Activated B cell treated with CpG ODN at 0.5 μM for 24 hours (primary cell): ENCODE results near the gene EIF5B. TPM values are rescaled to one million over a fixed set of nuclear protein-coding genes. Genes with fewer than 3 reads are reported as not detected.

ENCODE experiments used
- ATAC-seq: fragments of 200-7000 bp; cut with Tn5 transposase; one replicate; pipeline ENCODE4 v1.10.0; 2021; ENCODE audit warnings: low read depth, mild to moderate bottlenecking, moderate library complexity
- CTCF ChIA-PET: fragments of 350-600 bp; sonication (Branson Sonifier 250); formaldehyde crosslinking; loops from one replicate; lab custom pipeline; 2021; ENCODE audit warnings: antibody characterized with exemption; lab: Charles Lee
- POLR2A ChIA-PET: fragments of 350-600 bp; sonication (Branson Sonifier 250); formaldehyde crosslinking; loops from one replicate; lab custom pipeline; 2021; ENCODE audit warnings: antibody characterized with exemption; lab: Charles Lee
- DNase-seq: peaks from one replicate; pipeline ENCODE4 v3.0.0; 2022
- H3K27ac Mint-ChIP-seq: one replicate; pipeline ENCODE4 v1.8.0; 2020; ENCODE audit warnings: mixed read lengths
- H3K27me3 Mint-ChIP-seq: one replicate; pipeline ENCODE4 v1.8.0; 2021; ENCODE audit warnings: mixed read lengths
- H3K36me3 Mint-ChIP-seq: one replicate; pipeline ENCODE4 v1.8.0; 2021; ENCODE audit warnings: low read depth, mixed read lengths
- H3K4me1 Mint-ChIP-seq: one replicate; pipeline ENCODE4 v1.8.0; 2021; ENCODE audit warnings: mixed read lengths
- H3K4me3 Mint-ChIP-seq: one replicate; pipeline ENCODE4 v1.8.0; 2020; ENCODE audit warnings: mild to moderate bottlenecking, mixed read lengths
- H3K9me3 Mint-ChIP-seq: one replicate; pipeline ENCODE4 v1.8.0; 2020; ENCODE audit warnings: mixed read lengths
- intact Hi-C: fragments of 100-400 bp; cut with micrococcal nuclease; formaldehyde crosslinking; loops from one replicate; pipeline ENCODE4 v1.15.1; 2024
- total RNA-seq: library from RNA; stranded (reverse); gene quantifications from 2 replicates; pipeline ENCODE4 v1.2.3, GENCODE V29; 2022
- TF ChIP-seq, protein P1 (sequence below): fragments of 200-600 bp; IDR thresholded peaks from one replicate; pipeline ENCODE4 v1.8.0; 2022; ENCODE audit warnings: antibody characterized with exemption, mild to moderate bottlenecking

EIF5B gene
- total RNA-seq, 1 donor from 2014 or later: 55.0 TPM

- peaks cover 7% of the 10 kb centered on the region for H3K9me3 Mint-ChIP-seq
- intact Hi-C loops: no loop called here
- peaks cover 85% of the 10 kb centered on the region for H3K36me3 Mint-ChIP-seq
- DNase-seq: no peak
- POLR2A ChIA-PET: no interaction called here
- no peaks in the 10 kb centered on the region for H3K27me3 Mint-ChIP-seq
- TF ChIP-seq, protein P1, sequence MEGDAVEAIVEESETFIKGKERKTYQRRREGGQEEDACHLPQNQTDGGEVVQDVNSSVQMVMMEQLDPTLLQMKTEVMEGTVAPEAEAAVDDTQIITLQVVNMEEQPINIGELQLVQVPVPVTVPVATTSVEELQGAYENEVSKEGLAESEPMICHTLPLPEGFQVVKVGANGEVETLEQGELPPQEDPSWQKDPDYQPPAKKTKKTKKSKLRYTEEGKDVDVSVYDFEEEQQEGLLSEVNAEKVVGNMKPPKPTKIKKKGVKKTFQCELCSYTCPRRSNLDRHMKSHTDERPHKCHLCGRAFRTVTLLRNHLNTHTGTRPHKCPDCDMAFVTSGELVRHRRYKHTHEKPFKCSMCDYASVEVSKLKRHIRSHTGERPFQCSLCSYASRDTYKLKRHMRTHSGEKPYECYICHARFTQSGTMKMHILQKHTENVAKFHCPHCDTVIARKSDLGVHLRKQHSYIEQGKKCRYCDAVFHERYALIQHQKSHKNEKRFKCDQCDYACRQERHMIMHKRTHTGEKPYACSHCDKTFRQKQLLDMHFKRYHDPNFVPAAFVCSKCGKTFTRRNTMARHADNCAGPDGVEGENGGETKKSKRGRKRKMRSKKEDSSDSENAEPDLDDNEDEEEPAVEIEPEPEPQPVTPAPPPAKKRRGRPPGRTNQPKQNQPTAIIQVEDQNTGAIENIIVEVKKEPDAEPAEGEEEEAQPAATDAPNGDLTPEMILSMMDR: no peak
- H3K4me3 Mint-ChIP-seq: no peak overlapping the region
- ATAC-seq: no peak
- no peaks in the 10 kb centered on the region for H3K4me1 Mint-ChIP-seq
- CTCF ChIA-PET: no interaction called here
- H3K27ac Mint-ChIP-seq: no peak overlapping the region
Measured at GRCh38 chr2:99374747-99375146, 37.6 kb downstream of the EIF5B start.

GRCh38 chr2:99376254-99376864 is 39.2 kb downstream of the EIF5B start:
- DNase-seq: no peak
- TF ChIP-seq, protein P1: no peak
- Mint-ChIP-seq H3K4me3 (no peak overlapping the region), H3K27me3 (no peaks in the 10 kb centered on the region), H3K4me1 (no peaks in the 10 kb centered on the region), H3K36me3 (peaks cover 91% of the 10 kb centered on the region), H3K9me3 (peaks cover 7% of the 10 kb centered on the region), H3K27ac (no peak overlapping the region)
- intact Hi-C loops: no loop called here
- ChIA-PET CTCF (no interaction called here), POLR2A (interaction anchor here (0.6 kb wide), 1 partner anchor 374 kb away, joined by 4 read pairs; no protein-coding TSS in a partner anchor)
- ATAC-seq: no peak

GRCh38 chr2:99377879-99378278 is 40.7 kb downstream of the EIF5B start:
- no peak for ATAC-seq
- no peak for DNase-seq
- ChIA-PET CTCF (no interaction called here), POLR2A (no interaction called here)
- no peaks in the 10 kb centered on the region for H3K27me3 Mint-ChIP-seq
- H3K4me1 Mint-ChIP-seq: no peaks in the 10 kb centered on the region
- no peak overlapping the region for H3K4me3 Mint-ChIP-seq
- TF ChIP-seq, protein P1: no peak
- H3K27ac Mint-ChIP-seq: no peak overlapping the region
- peaks cover 5% of the 10 kb centered on the region for H3K9me3 Mint-ChIP-seq
- H3K36me3 Mint-ChIP-seq: peaks cover 92% of the 10 kb centered on the region
- intact Hi-C loops: no loop called here

DNA sequence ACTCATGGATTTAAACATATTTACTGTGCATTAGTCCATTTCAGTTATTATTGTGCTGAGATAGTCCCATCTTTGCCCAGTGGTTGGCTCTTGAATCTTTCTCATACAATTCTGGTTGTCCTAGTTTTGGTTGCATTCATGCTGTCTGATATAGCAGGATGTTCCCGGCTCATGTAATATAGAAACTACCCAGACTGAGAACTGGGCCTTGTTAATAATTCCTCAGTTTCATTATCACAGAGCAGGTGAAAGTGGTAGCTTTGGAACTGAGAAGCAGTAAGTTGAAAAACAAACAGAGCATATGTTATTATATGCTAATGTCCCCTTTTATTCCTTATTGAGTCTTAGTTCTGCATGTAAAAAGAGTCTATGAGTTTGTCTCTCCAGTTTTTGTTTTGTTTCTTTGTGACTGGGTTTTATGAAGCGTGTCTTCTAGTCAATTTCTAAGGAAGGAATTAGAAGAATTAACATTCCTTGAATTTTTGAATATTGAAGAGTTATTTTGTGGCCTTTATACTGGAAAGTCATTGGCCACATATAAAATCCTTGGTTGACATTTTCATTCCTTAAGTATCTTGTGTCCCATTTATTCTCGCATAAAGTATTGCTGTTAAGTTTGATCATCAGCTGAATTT is 43.3 kb downstream of the EIF5B start:
- POLR2A ChIA-PET: no interaction called here
- intact Hi-C loops: no loop called here
- no peak for ATAC-seq
- Mint-ChIP-seq H3K4me1 (no peaks in the 10 kb centered on the region), H3K36me3 (peaks cover 89% of the 10 kb centered on the region), H3K27ac (no peak overlapping the region), H3K27me3 (no peaks in the 10 kb centered on the region), H3K9me3 (no peaks in the 10 kb centered on the region), H3K4me3 (no peak overlapping the region)
- DNase-seq: no peak
- TF ChIP-seq, protein P1: no peak
- CTCF ChIA-PET: no interaction called here

DNA sequence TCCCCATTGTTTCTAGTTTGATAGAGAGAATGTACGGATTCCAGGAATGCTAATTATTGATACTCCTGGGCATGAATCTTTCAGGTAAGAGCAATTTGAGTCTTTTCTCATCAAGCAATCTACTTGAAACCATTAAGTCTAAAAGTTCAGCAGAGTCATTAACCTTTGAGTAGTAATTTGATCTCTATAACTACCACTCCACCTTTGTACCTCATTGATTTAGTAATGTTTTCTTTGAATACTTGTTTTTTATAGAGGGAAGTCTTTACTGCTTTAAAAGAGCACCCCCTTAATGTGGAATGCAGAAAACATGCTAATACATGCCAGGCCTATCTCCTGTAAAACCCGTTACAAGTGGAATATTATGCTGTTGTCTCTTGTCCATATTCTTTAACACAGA is 45.0 kb downstream of the EIF5B start:
- Mint-ChIP-seq H3K27ac (no peak overlapping the region), H3K27me3 (no peaks in the 10 kb centered on the region)
- DNase-seq: no peak

More for the DNA sequence above, 45.0 kb downstream of the EIF5B start:
- Mint-ChIP-seq H3K4me3 (no peak overlapping the region), H3K36me3 (peaks cover 88% of the 10 kb centered on the region), H3K4me1 (no peaks in the 10 kb centered on the region), H3K9me3 (no peaks in the 10 kb centered on the region)
- TF ChIP-seq, protein P1: no peak
- intact Hi-C loops: no loop called here
- ChIA-PET POLR2A (no interaction called here), CTCF (no interaction called here)
- no peak for ATAC-seq
